Head of caudate nucleus (tissue), 42 donors: ENCODE results near the gene ARHGAP30.
"Not testable (repeated sequence)": the region's sequence is repeated elsewhere in the genome, so short reads cannot be mapped to it uniquely, and the experiment has no call there.

Experiments
- DNase-seq, 42 donors: peaks; one replicate each; pipeline versions ENCODE4 v3.0.0 to v3.0.0-alpha.2; 2020 to 2021; ENCODE audit warnings: mixed read lengths in 7 of 42
- intact Hi-C: fragments of 100-400 bp; cut with DNase I; formaldehyde crosslinking; loops from one replicate; pipeline ENCODE4 v1.15.0; 2022

ARHGAP30 gene

GRCh38 chr1:161021165-161021969 lies 48.3 kb downstream of the ARHGAP30 start:
- intact Hi-C loops: no loop called here
- peak; percentile 57 to 96 (median 84) for DNase-seq

GRCh38 chr1:161020509-161021164 lies 49.1 kb downstream of the ARHGAP30 start, which contains the start of gene F11R:
Gene F11R, minus strand, starts transcription at chr1:161021152. Its CDS starts 79 bp downstream, at chr1:161021073.
- DNase-seq: peak in 5 of 42 donors; percentile 10 to 47 (median 21)
- intact Hi-C loops: no loop called here

- DNase-seq: no peak
- intact Hi-C loops: no loop called here
Observed at GRCh38 chr1:161019751-161020495, 49.8 kb downstream of the ARHGAP30 start.

- intact Hi-C loops, DNase-seq: not testable (repeated sequence)
Observed at GRCh38 chr1:161019111-161019660, 50.5 kb downstream of the ARHGAP30 start.

GRCh38 chr1:161018631-161018930 lies 51.1 kb downstream of the ARHGAP30 start:
- no peak for DNase-seq
- intact Hi-C loops: no loop called here

GRCh38 chr1:161017756-161018630 lies 51.7 kb downstream of the ARHGAP30 start:
- no peak for DNase-seq
- intact Hi-C loops: no loop called here

GRCh38 chr1:161017181-161017580 lies 52.5 kb downstream of the ARHGAP30 start:
- intact Hi-C loops, DNase-seq: not testable (repeated sequence)

- intact Hi-C loops, DNase-seq: not testable (repeated sequence)
Observed at GRCh38 chr1:161016683-161017082, 53.0 kb downstream of the ARHGAP30 start.

GRCh38 chr1:161013488-161014230 lies 56.0 kb downstream of the ARHGAP30 start:
- peak in 38 of 42 donors; percentile 11 to 75 (median 46) for DNase-seq
- intact Hi-C loops: no loop called here

- DNase-seq: no peak
- intact Hi-C loops: no loop called here
Observed at GRCh38 chr1:161013131-161013487, 56.6 kb downstream of the ARHGAP30 start.

- DNase-seq: no peak
- intact Hi-C loops: no loop called here
Observed at GRCh38 chr1:161012420-161012819, 57.3 kb downstream of the ARHGAP30 start.

- DNase-seq: no peak
- intact Hi-C loops: no loop called here
Observed at GRCh38 chr1:161009602-161010211, 60.0 kb downstream of the ARHGAP30 start.

GRCh38 chr1:161008869-161009510 lies 60.7 kb downstream of the ARHGAP30 start:
- intact Hi-C loops: no loop called here
- no peak for DNase-seq

GRCh38 chr1:161007369-161007768 lies 62.3 kb downstream of the ARHGAP30 start:
- no peak for DNase-seq
- intact Hi-C loops: no loop called here

- intact Hi-C loops: no loop called here
Observed at GRCh38 chr1:161006563-161006962, 63.1 kb downstream of the ARHGAP30 start.

GRCh38 chr1:161001525-161001924 lies 68.2 kb downstream of the ARHGAP30 start:
- intact Hi-C loops: no loop called here
- DNase-seq: no peak

More at GRCh38 chr1:161006563-161006962, 63.1 kb downstream of the ARHGAP30 start:
- no peak for DNase-seq
